OCI-LY3 (cell line): Measurements from ENCODE around the gene BMPER.

ENCODE experiments used
- H2AFZ ChIP-seq: fragments of 200-600, 300-600 bp; shearing (Covaris generic); 2 replicates; pipeline ENCODE4 v1.6.0; 2014; ENCODE audit warnings: antibody characterized with exemption, low read depth, low read length
- H3K27ac ChIP-seq: fragments of 200-600, 300-600 bp; sonication (generic); 2 replicates; pipeline ENCODE4 v1.5.1; 2014; ENCODE audit warnings: mild to moderate bottlenecking, low read length, moderate library complexity, mixed read lengths
- H3K27me3 ChIP-seq: fragments of 200-600, 300-600 bp; sonication (generic); 2 replicates; pipeline ENCODE4 v1.6.1; 2014; ENCODE audit warnings: low read depth, low read length, mixed read lengths
- H3K36me3 ChIP-seq: fragments of 200-600, 300-600 bp; sonication (generic); replicated peaks from 2 replicates; pipeline ENCODE3; 2014; ENCODE audit warnings: low read depth, low read length, mixed read lengths
- H3K4me1 ChIP-seq: fragments of 300-600, 200-600 bp; sonication (generic); 2 replicates; pipeline ENCODE4 v1.6.1; 2014; ENCODE audit warnings: low read length, mixed read lengths
- H3K4me2 ChIP-seq: fragments of 200-600, 300-600 bp; sonication (generic); 2 replicates; pipeline ENCODE4 v1.6.1; 2014; ENCODE audit warnings: low read length, mixed read lengths
- H3K4me3 ChIP-seq: fragments of 300-600, 200-600 bp; sonication (generic); 2 replicates; pipeline ENCODE4 v1.5.1; 2014; ENCODE audit warnings: antibody characterized with exemption, mild to moderate bottlenecking, low read length, moderate library complexity
- H3K79me2 ChIP-seq: fragments of 300-600, 200-600 bp; shearing (Covaris generic); 2 replicates; pipeline ENCODE4 v1.6.1; 2014; ENCODE audit warnings: mild to moderate bottlenecking, low read length, mixed read lengths
- H3K9ac ChIP-seq: fragments of 300-600, 200-600 bp; shearing (Covaris generic); 2 replicates; pipeline ENCODE4 v1.6.0; 2014; ENCODE audit warnings: mild to moderate bottlenecking, low read length, moderate library complexity
- H3K9me3 ChIP-seq: fragments of 200-600, 300-600 bp; shearing (Covaris generic); 2 replicates; pipeline ENCODE4 v1.6.1; 2014; ENCODE audit warnings: low read length, mixed read lengths; ENCODE audit not compliant: insufficient read depth
- H4K20me1 ChIP-seq: fragments of 200-600, 300-600 bp; sonication (generic); 2 replicates; pipeline ENCODE4 v1.6.1; 2016; ENCODE audit warnings: low read length, mixed read lengths; ENCODE audit not compliant: insufficient read depth
- EZH2phosphoT487 ChIP-seq: fragments of 200-600 bp; shearing (Covaris generic); IDR thresholded peaks from 2 replicates; pipeline ENCODE4 v1.6.1; 2018; ENCODE audit warnings: antibody characterized with exemption, mixed run types, low read depth
- TF ChIP-seq, protein P1 (sequence below): fragments of 200-600, 300-600 bp; sonication (generic); IDR thresholded peaks from 2 replicates; pipeline ENCODE4 v1.5.1; 2014; ENCODE audit warnings: antibody characterized with exemption, low read length, low read depth

Gene BMPER

DNA sequence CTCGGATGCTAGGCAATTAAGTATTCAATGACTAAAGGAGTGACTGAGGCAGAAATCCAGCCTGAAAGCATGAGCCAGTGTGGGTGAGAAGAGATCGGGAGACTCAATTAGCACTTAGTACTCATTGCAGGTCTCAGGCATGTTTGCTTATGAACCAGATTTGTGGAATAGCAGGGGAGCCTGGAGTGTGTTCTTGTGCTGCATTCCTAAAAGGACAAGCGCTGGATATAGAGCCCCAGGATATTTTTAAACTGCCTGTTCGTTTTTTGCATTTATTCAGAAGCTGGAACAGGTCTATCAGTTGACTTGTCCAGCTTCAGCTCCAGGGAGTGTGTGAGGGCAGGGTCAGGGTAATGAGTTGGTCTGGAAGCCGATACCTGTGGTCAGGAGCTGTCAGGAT is 120.3 kb downstream of the BMPER start:
- no peaks in the 10 kb centered on the region for H3K4me1 ChIP-seq
- no peaks in the 10 kb centered on the region for H4K20me1 ChIP-seq
- no peaks in the 10 kb centered on the region for H3K79me2 ChIP-seq
- H3K9ac ChIP-seq, result no peak overlapping the region
- no peak for TF ChIP-seq EZH2phosphoT487
- TF ChIP-seq, protein P1, sequence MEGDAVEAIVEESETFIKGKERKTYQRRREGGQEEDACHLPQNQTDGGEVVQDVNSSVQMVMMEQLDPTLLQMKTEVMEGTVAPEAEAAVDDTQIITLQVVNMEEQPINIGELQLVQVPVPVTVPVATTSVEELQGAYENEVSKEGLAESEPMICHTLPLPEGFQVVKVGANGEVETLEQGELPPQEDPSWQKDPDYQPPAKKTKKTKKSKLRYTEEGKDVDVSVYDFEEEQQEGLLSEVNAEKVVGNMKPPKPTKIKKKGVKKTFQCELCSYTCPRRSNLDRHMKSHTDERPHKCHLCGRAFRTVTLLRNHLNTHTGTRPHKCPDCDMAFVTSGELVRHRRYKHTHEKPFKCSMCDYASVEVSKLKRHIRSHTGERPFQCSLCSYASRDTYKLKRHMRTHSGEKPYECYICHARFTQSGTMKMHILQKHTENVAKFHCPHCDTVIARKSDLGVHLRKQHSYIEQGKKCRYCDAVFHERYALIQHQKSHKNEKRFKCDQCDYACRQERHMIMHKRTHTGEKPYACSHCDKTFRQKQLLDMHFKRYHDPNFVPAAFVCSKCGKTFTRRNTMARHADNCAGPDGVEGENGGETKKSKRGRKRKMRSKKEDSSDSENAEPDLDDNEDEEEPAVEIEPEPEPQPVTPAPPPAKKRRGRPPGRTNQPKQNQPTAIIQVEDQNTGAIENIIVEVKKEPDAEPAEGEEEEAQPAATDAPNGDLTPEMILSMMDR, result no peak
- no peak overlapping the region for H3K4me2 ChIP-seq
- H3K27ac ChIP-seq, result no peak overlapping the region
- H3K9me3 ChIP-seq, result no peaks in the 10 kb centered on the region
- H3K4me3 ChIP-seq, result no peak overlapping the region
- H2AFZ ChIP-seq, result no peak overlapping the region
- no peaks in the 10 kb centered on the region for H3K36me3 ChIP-seq
- H3K27me3 ChIP-seq, result no peaks in the 10 kb centered on the region

DNA sequence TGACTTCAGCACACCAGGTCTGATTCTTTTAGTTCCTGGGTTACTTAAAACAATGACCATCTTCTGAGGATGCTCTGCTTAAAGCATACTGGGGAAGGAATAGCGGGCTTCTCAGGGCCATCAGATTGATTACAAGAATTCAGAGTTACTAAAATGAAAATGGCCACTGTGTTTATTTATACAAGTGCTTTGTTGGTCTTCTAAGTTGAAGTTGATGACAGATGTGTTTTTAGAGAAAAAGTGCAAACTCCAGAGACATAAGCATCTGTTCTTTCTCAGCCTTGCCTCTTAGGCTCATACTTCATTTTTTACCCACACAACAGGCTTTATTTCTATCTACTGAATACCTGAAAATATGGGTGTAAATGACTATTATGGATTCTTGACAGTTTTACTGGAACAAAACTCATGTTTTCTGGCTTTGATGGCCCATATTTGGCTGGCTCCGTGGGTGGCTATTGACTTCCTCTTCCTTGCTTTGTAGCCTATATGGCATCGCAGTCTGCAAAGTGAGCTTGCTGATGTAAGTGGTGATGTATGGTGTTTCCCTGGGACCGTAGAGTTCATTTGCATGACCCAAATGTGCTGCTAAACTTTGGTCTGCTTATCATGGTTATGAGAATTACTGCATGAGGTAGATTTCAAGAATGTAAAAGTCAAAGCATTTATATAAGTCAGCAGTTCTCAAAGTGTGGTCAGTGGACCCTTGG is 121.3 kb downstream of the BMPER start:
- no peaks in the 10 kb centered on the region for H3K9me3 ChIP-seq
- no peak overlapping the region for H3K27ac ChIP-seq
- no peaks in the 10 kb centered on the region for H4K20me1 ChIP-seq
- no peaks in the 10 kb centered on the region for H3K79me2 ChIP-seq
- H2AFZ ChIP-seq, result no peak overlapping the region
- H3K4me3 ChIP-seq, result no peak overlapping the region
- H3K4me2 ChIP-seq, result no peak overlapping the region
- no peak overlapping the region for H3K9ac ChIP-seq
- TF ChIP-seq EZH2phosphoT487, result no peak
- TF ChIP-seq, protein P1, result no peak
- no peaks in the 10 kb centered on the region for H3K36me3 ChIP-seq
- no peaks in the 10 kb centered on the region for H3K4me1 ChIP-seq
- no peaks in the 10 kb centered on the region for H3K27me3 ChIP-seq

DNA sequence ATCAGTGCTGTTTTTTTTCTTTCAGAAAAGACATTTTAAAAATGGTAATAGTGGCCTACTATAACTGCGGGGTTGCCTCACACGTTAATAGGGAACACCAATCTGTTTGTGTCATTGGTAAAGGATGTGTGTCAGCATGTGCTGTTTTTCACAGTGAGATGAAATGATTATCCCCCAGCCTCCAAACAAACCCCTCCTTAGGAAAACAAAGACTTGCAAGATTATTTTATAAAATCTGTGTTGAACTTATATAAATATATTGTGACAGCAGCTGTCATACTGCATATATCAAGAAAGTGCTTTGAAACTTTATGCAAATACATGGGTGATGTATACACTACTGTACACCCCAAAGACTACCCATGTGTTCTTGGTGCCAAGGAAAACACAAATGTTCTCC is 125.8 kb downstream of the BMPER start:
- Histone ChIP-seq H3K79me2 (no peaks in the 10 kb centered on the region), H3K27ac (no peak overlapping the region), H3K4me1 (no peaks in the 10 kb centered on the region), H4K20me1 (no peaks in the 10 kb centered on the region), H3K27me3 (no peaks in the 10 kb centered on the region), H3K36me3 (no peaks in the 10 kb centered on the region), H3K9ac (no peak overlapping the region), H3K4me2 (no peak overlapping the region), H3K9me3 (no peaks in the 10 kb centered on the region), H3K4me3 (no peak overlapping the region), H2AFZ (no peak overlapping the region)
- TF ChIP-seq, protein P1, result no peak
- no peak for TF ChIP-seq EZH2phosphoT487

DNA sequence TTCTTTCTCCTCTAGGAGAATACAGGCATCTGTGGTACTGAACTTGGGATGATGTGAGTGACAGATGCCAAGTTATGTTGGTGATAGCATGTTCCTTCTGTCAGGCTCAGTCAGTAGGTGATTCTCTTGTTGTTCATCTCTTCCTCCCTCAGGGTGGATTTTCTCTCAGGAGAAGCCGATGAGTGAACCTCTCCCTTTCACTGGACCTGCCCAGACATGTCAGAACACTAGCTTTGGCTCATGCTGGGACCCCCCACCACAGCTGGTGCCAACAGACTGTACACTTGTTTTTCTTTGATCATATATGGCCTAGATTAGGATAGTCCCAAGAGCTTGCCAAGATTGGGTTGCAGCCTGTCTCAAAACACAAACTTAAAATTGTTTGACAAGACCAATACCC is 129.4 kb downstream of the BMPER start:
- H3K9me3 ChIP-seq, result no peaks in the 10 kb centered on the region
- H3K27me3 ChIP-seq, result no peaks in the 10 kb centered on the region
- H3K27ac ChIP-seq, result no peak overlapping the region
- no peak overlapping the region for H2AFZ ChIP-seq
- H3K79me2 ChIP-seq, result no peaks in the 10 kb centered on the region
- no peaks in the 10 kb centered on the region for H3K4me1 ChIP-seq
- no peaks in the 10 kb centered on the region for H4K20me1 ChIP-seq
- H3K4me3 ChIP-seq, result no peak overlapping the region
- H3K4me2 ChIP-seq, result no peak overlapping the region
- H3K36me3 ChIP-seq, result no peaks in the 10 kb centered on the region
- no peak overlapping the region for H3K9ac ChIP-seq
- TF ChIP-seq EZH2phosphoT487, result no peak
- TF ChIP-seq, protein P1, result no peak
